Sigmoid colon (tissue), 7 donors: ENCODE data around the gene CERS1. TPM values are rescaled to one million over a fixed set of nuclear protein-coding genes. Genes with fewer than 3 reads are reported as not detected.

Experiments
- DNase-seq: peaks from one replicate; pipeline ENCODE4 v3.0.0-alpha.2; 2019
- H3K27ac ChIP-seq, 4 donors: fragments of 200-600 bp; sonication (generic); one replicate each; pipeline ENCODE4 v1.5.1; 2016 to 2019; ENCODE audit warnings: mild to moderate bottlenecking in 1 of 4
- H3K27me3 ChIP-seq, 3 donors: fragments of 200-600 bp; sonication (generic); one replicate each; pipeline ENCODE4 v1.5.1; 2019; ENCODE audit warnings: mild to moderate bottlenecking in 1 of 3
- H3K36me3 ChIP-seq, 4 donors: fragments of 200-600 bp; sonication (generic); one replicate each; pipeline ENCODE4 v1.5.1; 2016 to 2019
- H3K4me1 ChIP-seq, 4 donors: fragments of 200-600 bp; sonication (generic); one replicate each; pipeline ENCODE4 v1.5.1; 2017 to 2019
- H3K4me3 ChIP-seq, 4 donors: fragments of 200-600 bp; sonication (generic); one replicate each; pipeline ENCODE4 v1.5.1; 2017 to 2019; ENCODE audit warnings: mild to moderate bottlenecking in 2 of 4, moderate library complexity in 1 of 4
- H3K9me3 ChIP-seq, 4 donors: fragments of 200-600 bp in 3 of 4; sonication (generic) in 3 of 4; one replicate each; pipeline versions ENCODE4 v1.5.1 to v1.6.1; 2013 to 2019
- EP300 ChIP-seq, 4 donors: sonication (generic); formaldehyde crosslinking; IDR thresholded peaks; one replicate each; pipeline ENCODE4 v1.6.1; 2017; ENCODE audit warnings: antibody characterized with exemption in 4 of 4
- POLR2A ChIP-seq, 2 donors: fragments of 450-650 bp; IDR thresholded peaks; one replicate each; pipeline ENCODE4 v1.6.1; 2016; ENCODE audit warnings: antibody characterized with exemption in 2 of 2, mild to moderate bottlenecking in 2 of 2, moderate library complexity in 2 of 2
- POLR2AphosphoS5 ChIP-seq, 4 donors: sonication (generic); formaldehyde crosslinking; IDR thresholded peaks; one replicate each; pipeline ENCODE4 v1.6.1; 2017; ENCODE audit warnings: antibody characterized with exemption in 4 of 4
- WGBS, 2 donors: extraction: QIAGEN DNeasy Blood & Tissue Kit; methylation state at CpG; one replicate each; pipeline ENCODE4 v1.1.7; 2013; 5-methylcytosine and 5-hydroxymethylcytosine counted together
- intact Hi-C: fragments of 100-400 bp; cut with DNase I; formaldehyde crosslinking; loops from one replicate; pipeline ENCODE4 v1.15.1; 2023
- polyA plus RNA-seq, 3 donors: library from polyadenylated mRNA; stranded (reverse); fragments of 200-250 nt; gene quantifications; one replicate each; pipeline ENCODE4 v1.2.3, GENCODE V29; 2013
- total RNA-seq, 4 donors: library from RNA; depleted of rRNA; stranded (reverse); fragments of >200 nt; gene quantifications; one replicate each; pipeline ENCODE4 v1.1.0, GENCODE V29; 2016
- TF ChIP-seq, protein P1 (sequence below), 4 experiments: fragments of 450-650 bp in 3 of 4; fragments of 200-600 bp in 1 of 4; IDR thresholded peaks; one replicate each; pipeline ENCODE4 v1.5.1; 2016 to 2019; ENCODE audit warnings: antibody characterized with exemption in 4 of 4, mild to moderate bottlenecking in 3 of 4, moderate library complexity in 2 of 4
- donor health status: healthy with polysubstance abuse.
- donor health status: Bipolar disorder and iron deficiency.
- donor health status: healthy.

Gene CERS1
- total and polyA plus RNA-seq, 7 donors = 0.36 to 3.6 (median 0.70) TPM; not detected in 2

DNA sequence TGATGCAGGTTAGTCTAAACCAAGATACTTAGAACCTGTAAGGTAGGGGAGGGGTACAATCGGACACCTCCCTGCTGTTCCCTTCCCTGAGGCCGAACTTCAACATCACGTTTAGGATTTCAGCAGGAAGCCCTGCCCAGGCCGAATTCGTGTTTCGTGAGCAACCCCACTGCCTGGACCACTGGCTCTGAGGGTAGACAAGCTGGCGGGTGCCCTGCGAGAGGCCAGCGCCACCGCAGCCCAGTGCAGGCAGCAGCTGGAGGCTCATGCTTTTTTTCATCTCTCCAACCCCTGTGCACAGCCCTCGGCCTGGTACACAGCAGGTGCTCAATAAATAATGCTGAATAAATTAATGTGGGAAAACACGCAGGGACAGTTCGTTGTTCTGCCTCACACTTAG is 37.3 kb upstream of the CERS1 start:
- no peaks in the 10 kb centered on the region for H3K27me3 ChIP-seq
- peaks cover 1 to 59% (median 10%) of the 10 kb centered on the region in 4 donors for H3K36me3 ChIP-seq
- TF ChIP-seq, protein P1, sequence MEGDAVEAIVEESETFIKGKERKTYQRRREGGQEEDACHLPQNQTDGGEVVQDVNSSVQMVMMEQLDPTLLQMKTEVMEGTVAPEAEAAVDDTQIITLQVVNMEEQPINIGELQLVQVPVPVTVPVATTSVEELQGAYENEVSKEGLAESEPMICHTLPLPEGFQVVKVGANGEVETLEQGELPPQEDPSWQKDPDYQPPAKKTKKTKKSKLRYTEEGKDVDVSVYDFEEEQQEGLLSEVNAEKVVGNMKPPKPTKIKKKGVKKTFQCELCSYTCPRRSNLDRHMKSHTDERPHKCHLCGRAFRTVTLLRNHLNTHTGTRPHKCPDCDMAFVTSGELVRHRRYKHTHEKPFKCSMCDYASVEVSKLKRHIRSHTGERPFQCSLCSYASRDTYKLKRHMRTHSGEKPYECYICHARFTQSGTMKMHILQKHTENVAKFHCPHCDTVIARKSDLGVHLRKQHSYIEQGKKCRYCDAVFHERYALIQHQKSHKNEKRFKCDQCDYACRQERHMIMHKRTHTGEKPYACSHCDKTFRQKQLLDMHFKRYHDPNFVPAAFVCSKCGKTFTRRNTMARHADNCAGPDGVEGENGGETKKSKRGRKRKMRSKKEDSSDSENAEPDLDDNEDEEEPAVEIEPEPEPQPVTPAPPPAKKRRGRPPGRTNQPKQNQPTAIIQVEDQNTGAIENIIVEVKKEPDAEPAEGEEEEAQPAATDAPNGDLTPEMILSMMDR (IDR thresholded peaks at IDR 0.05) = no peak
- TF ChIP-seq EP300 (IDR thresholded peaks at IDR 0.05) (no peak), POLR2A (IDR thresholded peaks at IDR 0.05) (no peak), POLR2AphosphoS5 (IDR thresholded peaks at IDR 0.05) (no peak)
- WGBS, 2 donors = 76 to 81% methylated on average over 13 of the region's 13 CpGs
- H3K4me3 ChIP-seq = no peak overlapping the region
- H3K9me3 ChIP-seq = no peaks in the 10 kb centered on the region
- no peak overlapping the region for H3K27ac ChIP-seq
- no peak for DNase-seq
- H3K4me1 ChIP-seq = peaks cover 0 to 11% (median 5%) of the 10 kb centered on the region in 4 donors
- intact Hi-C loops = no loop called here

DNA sequence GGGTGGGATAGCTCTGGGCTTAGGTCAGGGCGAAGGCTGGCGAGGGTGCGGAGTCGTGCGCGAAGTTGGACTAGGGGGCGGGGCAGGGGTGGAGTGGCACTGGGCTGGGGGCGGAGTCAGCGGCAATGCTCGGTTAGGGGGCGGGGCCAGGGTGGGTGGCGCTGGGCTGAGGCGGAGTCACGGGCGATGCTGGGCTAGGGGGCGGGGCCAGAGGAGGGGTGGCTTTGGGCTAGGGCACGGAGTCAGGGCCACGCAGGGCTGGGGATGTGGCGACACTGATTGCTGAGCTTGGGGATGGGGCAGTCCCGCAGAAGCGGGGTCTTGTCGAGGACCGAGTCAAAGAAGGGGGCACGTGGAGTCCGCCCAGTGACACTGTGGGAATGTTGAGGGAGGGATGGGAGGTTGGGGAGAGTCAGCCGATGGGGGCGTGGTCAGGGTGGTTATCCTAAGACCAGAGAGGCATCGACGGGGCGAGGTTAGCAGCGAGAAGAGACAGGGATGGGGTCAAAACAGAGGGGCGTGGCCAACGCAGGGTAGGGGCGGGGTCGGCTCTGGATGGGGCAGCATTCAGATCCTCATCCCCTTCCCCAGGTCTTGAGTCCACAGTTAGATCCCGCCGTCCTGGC is 36.4 kb upstream of the CERS1 start:
- H3K4me3 ChIP-seq = peak overlapping the region in 1 of 4 donors; percentile 22
- intact Hi-C loops = no loop called here
- peaks cover 11 to 61% (median 14%) of the 10 kb centered on the region in 4 donors for H3K36me3 ChIP-seq
- H3K4me1 ChIP-seq = peaks cover 0 to 11% (median 5%) of the 10 kb centered on the region in 4 donors
- TF ChIP-seq, protein P1 (IDR thresholded peaks at IDR 0.05) = no peak
- TF ChIP-seq POLR2AphosphoS5 (IDR thresholded peaks at IDR 0.05) (no peak), POLR2A (IDR thresholded peaks at IDR 0.05) (no peak), EP300 (IDR thresholded peaks at IDR 0.05) (no peak)
- H3K9me3 ChIP-seq = no peaks in the 10 kb centered on the region
- H3K27me3 ChIP-seq = no peaks in the 10 kb centered on the region
- peak; percentile 87 for DNase-seq
- WGBS, 2 donors = 6 to 13% methylated on average over 37 of the region's 37 CpGs
- peak overlapping the region in 1 of 4 donors; percentile 10 for H3K27ac ChIP-seq

DNA sequence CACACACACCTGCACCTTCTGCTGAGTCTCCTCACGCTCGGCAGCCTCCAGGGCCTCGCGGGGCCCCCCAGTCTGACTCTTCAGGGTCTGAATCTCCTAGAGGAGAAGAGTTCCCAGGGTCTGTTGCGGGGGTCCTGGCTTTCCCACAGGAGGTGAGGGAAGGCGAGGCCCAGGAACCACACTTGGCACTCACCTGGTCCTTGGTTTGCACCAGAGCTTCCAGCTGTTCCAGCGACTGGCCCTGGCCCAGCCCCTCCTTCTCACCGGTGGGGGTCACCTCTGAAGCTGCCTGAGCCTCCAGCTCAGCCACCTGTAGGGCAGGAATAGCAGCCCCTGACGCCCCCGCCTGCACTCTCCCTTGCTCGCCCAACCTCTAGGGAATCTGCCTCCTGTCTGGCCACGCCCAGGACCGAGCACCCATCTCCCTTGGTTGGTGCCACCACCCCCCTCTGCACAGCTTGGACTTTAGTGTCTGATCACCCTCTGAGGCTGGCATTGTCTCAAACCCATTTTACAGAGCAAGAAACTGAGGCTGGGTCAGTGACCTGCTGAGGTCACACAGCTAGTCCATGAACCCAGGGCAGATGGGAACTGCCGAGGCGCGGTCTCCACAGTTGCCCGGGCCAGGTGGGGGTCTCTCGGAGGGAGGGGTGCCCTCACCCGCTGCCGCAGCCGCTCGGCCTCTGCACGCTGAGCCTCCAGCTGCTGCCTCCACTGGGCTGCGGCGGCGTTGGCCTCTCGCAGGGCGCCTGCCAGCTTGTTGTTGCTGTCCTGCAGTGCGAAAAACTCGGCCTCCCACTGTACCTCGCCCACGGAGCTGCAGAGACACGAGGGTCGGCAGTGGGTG is 35.6 kb upstream of the CERS1 start:
- H3K9me3 ChIP-seq = no peaks in the 10 kb centered on the region
- H3K4me1 ChIP-seq = peaks cover 0 to 11% (median 5%) of the 10 kb centered on the region in 4 donors
- TF ChIP-seq POLR2A (IDR thresholded peaks at IDR 0.05) (no peak), EP300 (IDR thresholded peaks at IDR 0.05) (no peak), POLR2AphosphoS5 (IDR thresholded peaks at IDR 0.05) (no peak)
- TF ChIP-seq, protein P1 (IDR thresholded peaks at IDR 0.05) = no peak
- no peaks in the 10 kb centered on the region for H3K27me3 ChIP-seq
- peaks cover 13 to 59% (median 14%) of the 10 kb centered on the region in 4 donors for H3K36me3 ChIP-seq
- 64 to 77% methylated on average over 34 of the region's 34 CpGs for WGBS, 2 donors
- peak overlapping the region in 1 of 4 donors; percentile 10 for H3K27ac ChIP-seq
- no peak overlapping the region for H3K4me3 ChIP-seq
- no peak for DNase-seq
- intact Hi-C loops = no loop called here

DNA sequence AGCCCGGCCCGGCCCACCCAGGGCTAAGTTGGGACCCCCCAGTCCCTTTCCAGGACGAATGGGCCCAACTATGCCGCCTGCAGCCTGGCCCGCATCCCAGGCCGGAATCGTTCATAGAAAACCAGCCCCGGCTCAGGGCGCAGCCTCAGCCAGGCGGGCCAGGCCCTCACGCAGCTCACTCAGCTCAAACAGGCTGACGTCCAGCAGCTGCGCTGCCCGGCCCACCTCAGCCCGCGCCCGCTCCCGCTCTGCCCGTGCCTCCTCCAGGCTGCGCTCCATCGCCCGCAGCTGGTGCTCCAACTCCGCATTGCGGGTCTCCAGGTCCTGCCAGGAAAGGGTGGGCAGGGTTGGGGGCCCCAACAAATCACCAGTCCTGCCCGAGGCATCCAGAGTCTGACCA is 33.4 kb upstream of the CERS1 start:
- Histone ChIP-seq H3K36me3 (peaks cover 28 to 73% (median 30%) of the 10 kb centered on the region in 4 donors), H3K9me3 (no peaks in the 10 kb centered on the region), H3K27ac (no peak overlapping the region), H3K27me3 (no peaks in the 10 kb centered on the region), H3K4me3 (no peak overlapping the region), H3K4me1 (peaks cover 0 to 11% (median 5%) of the 10 kb centered on the region in 4 donors)
- 87 to 92% methylated on average over 25 of the region's 25 CpGs for WGBS, 2 donors
- TF ChIP-seq, protein P1 (IDR thresholded peaks at IDR 0.05) = no peak
- no peak for TF ChIP-seq POLR2AphosphoS5 (IDR thresholded peaks at IDR 0.05)
- TF ChIP-seq EP300 (IDR thresholded peaks at IDR 0.05) = no peak
- TF ChIP-seq POLR2A (IDR thresholded peaks at IDR 0.05) = no peak
- intact Hi-C loops = no loop called here
- no peak for DNase-seq
